ENCODE measurements around the gene MANSC1. TPM values are rescaled to one million over a fixed set of nuclear protein-coding genes. Genes with fewer than 3 reads are reported as not detected.

The MANSC1 gene
- total and polyA plus RNA-seq, 10 of the 15 experiments (the other 5 are each of a cell fraction or from before 2014, with no cell fraction given), result 0.02 to 0.23 (median 0.11) TPM; not detected in 2

DNA sequence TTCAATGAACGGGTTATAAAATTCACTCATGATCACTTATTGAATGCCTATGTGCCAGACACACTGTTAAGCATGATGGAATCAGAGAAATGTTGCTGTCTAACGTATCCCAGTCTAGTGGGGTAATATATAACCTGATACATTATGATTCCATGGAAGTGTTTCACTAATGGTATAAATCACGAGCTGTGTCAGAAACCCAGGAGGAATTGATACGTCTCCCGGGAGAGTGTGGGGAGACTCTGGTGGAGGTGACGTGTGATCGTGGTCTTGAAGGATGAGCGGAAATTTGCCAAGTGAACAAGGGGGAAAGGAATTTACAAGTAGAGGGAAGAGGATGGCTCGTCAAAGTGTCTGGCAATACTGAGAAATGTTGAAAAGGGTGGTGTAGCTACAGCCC is 26.5 kb downstream of the MANSC1 start:
- RAD21 ChIA-PET (ENCODE audit: unreplicated experiment), result no interaction called here

More for the DNA sequence above, 26.5 kb downstream of the MANSC1 start:
- CTCF ChIA-PET, result interaction anchor here (3.0 to 14.9 kb wide), 2 partner anchors 12 to 239 kb away, joined by 14 to 214 read pairs; no protein-coding TSS in a partner anchor
- POLR2A ChIA-PET, result no interaction called here
- H3K36me3 ChIP-seq (ENCODE audit: control insufficient read depth in 2 of 2, insufficient read depth in 2 of 2, low read length in 1 of 2), result no peaks in the 10 kb centered on the region
- H3K79me2 ChIP-seq (ENCODE audit: control insufficient read depth, insufficient read depth, low read length), result no peaks in the 10 kb centered on the region
- TF ChIP-seq BMI1 (IDR thresholded peaks at IDR 0.05; ENCODE audit: borderline replicate concordance) (no peak), RELB (IDR thresholded peaks at IDR 0.05; ENCODE audit: low read depth) (no peak), TAF1 (IDR thresholded peaks at IDR 0.05; ENCODE audit: borderline replicate concordance, low read depth, low read length) (no peak), PBX3 (IDR thresholded peaks at IDR 0.05; ENCODE audit: insufficient replicate concordance, low read depth, low read length) (no peak), HDAC2 (IDR thresholded peaks at IDR 0.05) (no peak), MEF2A (IDR thresholded peaks at IDR 0.05; ENCODE audit: insufficient read depth, low read depth, low read length) (no peak), CREB1 (IDR thresholded peaks at IDR 0.05; ENCODE audit: low read depth) (no peak), SMAD1 (IDR thresholded peaks at IDR 0.05; ENCODE audit: low read depth, partially characterized antibody) (no peak), FOXM1 (IDR thresholded peaks at IDR 0.05; ENCODE audit: low read depth, low read length) (no peak), SPI1 (IDR thresholded peaks at IDR 0.05; ENCODE audit: borderline replicate concordance, insufficient read depth, low read depth, low read length) (no peak), GABPA (IDR thresholded peaks at IDR 0.05; ENCODE audit: low read depth) (no peak)
- DNase-seq (ENCODE audit: low read depth, low spot score) (no peak), ATAC-seq (no peak), FAIRE-seq (no peak)
- SMC1A ChIA-PET (ENCODE audit: uncharacterized antibody, unreplicated experiment), result interaction anchor here (2.0 to 8.7 kb wide), 2 partner anchors 10 to 239 kb away, joined by 5 to 112 read pairs; no protein-coding TSS in a partner anchor
- no peak overlapping the region for H3K9ac ChIP-seq (ENCODE audit: control insufficient read depth, insufficient read depth, low read length)
- intact Hi-C loops (cut with micrococcal nuclease; ENCODE audit: unreplicated experiment) (loop anchor here (10.0 kb wide), 1 partner anchor 149 kb away; no protein-coding TSS in a partner anchor), in situ Hi-C loops (cut with MboI) (loop anchor here (10.0 kb wide), 1 partner anchor 739 kb away; no protein-coding TSS in a partner anchor)
- no peaks in the 10 kb centered on the region for H4K20me1 ChIP-seq (ENCODE audit: control insufficient read depth, insufficient read depth)
- no peak overlapping the region for H3K27ac ChIP-seq (ENCODE audit: control insufficient read depth, insufficient read depth)
- 66% methylated on average over 9 of the region's 9 CpGs for WGBS (ENCODE audit: insufficient coverage, insufficient replicate concordance, low lambda C conversion rate, missing lambda C conversion rate)
- BruUV-seq (replicated peaks), result no TSS peak
- H3K9me3 ChIP-seq (replicated peaks; ENCODE audit: control insufficient read depth, insufficient read depth, low read length), result no peaks in the 10 kb centered on the region
- H3K4me1 ChIP-seq (ENCODE audit: control insufficient read depth, insufficient read depth, low read length), result no peaks in the 10 kb centered on the region
- no peak overlapping the region for H2AFZ ChIP-seq (ENCODE audit: control insufficient read depth, low read depth, low read length)
- H3K27me3 ChIP-seq (replicated peaks in 1 of 2; ENCODE audit: control insufficient read depth in 2 of 2, insufficient read depth in 2 of 2, low read length in 1 of 2), result no peaks in the 10 kb centered on the region
- H3K4me2 ChIP-seq (ENCODE audit: control insufficient read depth, insufficient read depth), result no peak overlapping the region
- H3K4me3 ChIP-seq, result no peak overlapping the region

All from GM12878 (cell line).